Stimulated activated CD4-positive, alpha-beta T cell treated with anti-CD3 and anti-CD28 coated beads, TNF-alpha, amount 100 ng/mL, for 4 hours (primary cell): ENCODE results near the gene FUT6.
"Not testable (repeated sequence)": the region's sequence is repeated elsewhere in the genome, so short reads cannot be mapped to it uniquely, and the experiment has no call there.

ENCODE experiments used
- DNase-seq, 3 experiments: peaks; one replicate each; pipeline ENCODE4 v3.0.0-alpha.2; 2020; ENCODE audit warnings: low read depth in 3 of 3

FUT6 gene, protein sequence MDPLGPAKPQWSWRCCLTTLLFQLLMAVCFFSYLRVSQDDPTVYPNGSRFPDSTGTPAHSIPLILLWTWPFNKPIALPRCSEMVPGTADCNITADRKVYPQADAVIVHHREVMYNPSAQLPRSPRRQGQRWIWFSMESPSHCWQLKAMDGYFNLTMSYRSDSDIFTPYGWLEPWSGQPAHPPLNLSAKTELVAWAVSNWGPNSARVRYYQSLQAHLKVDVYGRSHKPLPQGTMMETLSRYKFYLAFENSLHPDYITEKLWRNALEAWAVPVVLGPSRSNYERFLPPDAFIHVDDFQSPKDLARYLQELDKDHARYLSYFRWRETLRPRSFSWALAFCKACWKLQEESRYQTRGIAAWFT

DNA sequence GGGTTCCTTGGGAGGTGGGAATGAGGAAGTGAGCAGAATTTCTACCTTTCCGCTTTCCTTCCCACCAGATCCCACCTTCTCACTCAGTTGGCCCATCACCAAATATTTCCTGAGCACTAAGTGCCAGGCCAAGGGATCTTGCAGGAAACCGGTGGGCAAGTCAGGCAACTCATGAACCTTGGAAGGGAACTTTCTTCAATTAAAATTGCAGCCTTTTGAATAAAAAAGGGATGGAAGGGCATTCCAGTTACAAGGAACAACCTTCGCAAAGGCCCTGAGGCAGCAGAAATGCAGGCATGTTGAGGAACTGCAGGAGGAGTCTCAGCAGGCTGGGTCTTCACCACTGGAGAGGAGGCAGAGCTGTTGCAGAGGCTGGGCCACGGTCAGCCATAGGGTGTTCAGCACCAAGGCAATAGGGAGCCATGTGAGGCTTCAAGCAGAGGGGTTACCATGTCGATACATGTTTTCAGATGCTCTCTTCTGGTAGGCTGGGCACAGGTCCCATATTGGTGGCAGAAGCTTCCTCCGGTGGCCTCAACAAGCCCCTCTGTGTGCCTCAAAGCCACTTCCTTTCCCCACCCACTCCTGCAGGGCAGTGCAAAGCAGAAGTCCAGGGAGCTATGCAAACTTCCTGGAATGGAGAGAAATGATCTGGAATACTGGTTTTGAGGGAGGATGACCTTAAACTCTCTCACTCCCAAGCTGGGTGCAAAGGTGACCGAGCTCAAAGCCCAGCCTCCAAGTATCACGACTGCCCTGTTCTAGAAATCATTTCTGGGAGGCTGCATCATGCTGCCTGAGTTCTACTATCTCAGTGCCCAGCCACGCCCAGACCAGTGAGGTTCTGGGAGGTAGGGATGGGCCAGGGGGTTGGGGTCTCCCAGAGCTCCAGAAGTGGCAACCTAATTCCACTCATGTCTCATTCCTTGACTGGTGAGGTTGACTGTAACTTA lies at the start of gene FUT6:
FUT6 (minus strand) TSS at position 638 of the 953 bp plus-strand sequence. CDS start 7,135 bp downstream, outside the sequence.
- DNase-seq = no peak

DNA sequence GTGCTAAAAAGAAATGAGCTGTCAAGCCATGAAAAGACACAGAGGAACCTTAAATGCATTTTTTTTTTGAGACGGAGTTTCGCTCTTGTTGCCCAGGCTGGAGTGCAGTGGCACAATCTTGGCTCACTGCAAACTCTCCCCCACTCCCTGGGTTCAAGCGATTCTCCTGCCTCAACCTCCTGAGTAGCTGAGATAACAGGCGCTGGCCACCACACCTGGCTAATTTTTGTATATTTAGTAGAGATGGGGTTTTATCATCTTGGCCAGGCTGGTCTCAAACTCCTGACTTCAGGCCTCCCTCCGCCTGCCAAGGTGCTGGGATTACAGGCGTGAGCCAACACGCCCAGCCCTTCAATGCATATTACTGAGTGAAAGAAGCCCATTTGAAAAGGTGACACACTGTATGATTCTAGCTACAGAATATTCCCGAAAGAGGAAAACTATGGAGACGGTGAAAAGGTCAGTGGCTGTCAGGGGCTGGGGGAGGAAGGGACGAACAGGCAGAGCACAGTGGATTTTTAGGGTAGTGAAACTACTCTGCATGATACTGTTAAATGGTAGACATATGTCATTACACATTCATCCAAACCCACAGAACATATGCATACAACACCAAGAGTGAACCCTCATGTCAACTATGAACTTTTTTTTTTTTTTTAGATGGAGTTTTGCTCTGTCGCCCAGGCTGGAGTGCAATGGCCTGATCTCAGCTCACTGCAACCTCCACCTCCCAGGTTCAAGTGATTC lies 44.7 kb upstream of the FUT6 start:
- not testable (repeated sequence) for DNase-seq

DNA sequence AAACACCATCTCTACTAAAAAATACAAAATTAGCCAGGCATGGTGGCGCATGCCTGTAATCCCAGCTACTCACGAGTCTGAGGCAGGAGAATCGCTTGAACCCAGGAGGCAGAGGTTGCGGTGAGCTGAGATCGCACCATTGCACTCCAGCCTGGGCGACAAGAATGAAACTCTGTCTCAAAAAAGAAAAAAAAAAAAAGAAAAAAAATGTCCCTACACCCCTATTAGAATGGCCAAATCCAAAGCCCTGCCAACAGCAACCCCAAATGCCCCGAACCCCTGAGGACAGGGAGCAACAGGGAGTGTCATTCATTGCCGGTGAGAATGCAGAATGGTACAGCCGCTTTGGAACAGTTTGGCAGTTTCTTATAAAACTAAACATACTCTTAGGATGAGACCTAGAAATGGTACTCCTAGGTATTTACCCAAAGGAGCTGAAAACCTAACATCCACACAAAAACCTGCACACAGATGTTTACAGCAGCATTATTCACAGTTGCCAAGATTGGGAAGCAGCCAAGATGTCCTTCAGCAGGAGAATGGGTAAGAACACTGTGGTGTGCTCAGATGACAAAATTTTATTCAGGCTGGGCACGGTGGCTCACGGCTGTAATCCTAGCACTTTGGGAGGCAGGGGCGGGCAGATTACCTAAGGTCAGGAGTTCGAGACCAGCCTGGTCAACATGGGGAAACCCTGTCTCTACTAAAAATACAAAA lies 43.8 kb upstream of the FUT6 start:
- not testable (repeated sequence) for DNase-seq

DNA sequence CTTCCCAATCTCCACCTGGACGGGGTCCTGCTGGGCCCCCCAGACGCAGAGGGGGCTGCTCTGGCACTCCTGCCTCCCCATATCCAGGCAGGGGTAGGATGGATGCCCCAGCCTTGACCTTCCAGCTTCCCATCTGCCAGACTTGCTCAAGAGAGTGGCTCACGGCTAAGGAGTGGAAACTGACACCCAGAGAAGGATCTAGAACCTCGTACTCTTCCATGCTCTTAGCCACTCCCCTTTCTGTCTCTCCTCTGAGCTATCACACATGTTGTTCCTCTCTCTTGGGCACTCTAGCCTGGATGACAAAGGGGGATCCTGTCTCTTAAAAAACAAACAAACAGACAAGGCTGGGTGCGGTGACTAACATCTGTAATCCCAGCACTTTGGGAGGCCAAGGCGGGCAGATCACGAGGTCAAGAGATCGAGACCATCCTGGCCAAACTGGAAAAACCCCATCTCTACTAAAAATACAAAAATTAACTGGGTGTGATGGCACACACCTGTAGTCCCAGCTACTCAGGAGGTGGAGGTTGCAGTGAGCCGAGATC lies 43.0 kb upstream of the FUT6 start:
- DNase-seq = no peak

DNA sequence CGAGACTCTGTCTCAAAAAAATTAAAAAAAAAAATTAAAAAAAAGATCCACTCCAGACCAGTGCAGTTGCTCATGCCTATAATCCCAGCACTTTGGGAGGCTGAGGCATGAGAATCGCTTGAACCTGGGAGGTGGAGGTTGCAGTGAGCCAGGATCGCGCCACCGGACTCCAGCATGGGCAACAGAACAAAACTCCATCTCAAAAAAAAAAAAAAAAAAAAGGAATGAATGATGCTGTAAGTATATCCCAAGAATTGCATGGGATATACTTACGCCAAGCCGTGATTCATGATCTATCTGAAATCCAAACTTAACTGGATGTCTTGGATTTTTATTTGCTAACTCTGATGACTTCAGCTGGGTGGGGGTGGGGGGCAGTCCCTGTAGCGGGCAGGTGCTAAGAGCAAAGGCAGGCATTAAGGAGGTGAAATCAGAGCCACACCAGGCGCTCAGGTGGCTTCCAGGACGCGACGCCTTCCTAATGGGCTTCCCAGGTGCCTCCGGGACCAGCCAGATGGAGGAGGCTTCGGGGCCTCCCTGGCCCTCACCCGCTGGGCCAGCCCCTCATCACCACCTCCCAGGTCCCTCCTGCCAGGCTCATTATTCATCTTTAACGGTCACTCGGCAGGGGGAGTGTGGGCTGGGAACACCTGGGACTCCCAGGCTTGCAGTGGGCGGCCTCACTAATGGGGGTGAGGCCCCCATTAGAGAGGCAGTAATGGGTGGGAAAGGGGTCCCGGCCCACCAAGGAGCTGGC lies 42.2 kb upstream of the FUT6 start:
- no peak for DNase-seq

DNA sequence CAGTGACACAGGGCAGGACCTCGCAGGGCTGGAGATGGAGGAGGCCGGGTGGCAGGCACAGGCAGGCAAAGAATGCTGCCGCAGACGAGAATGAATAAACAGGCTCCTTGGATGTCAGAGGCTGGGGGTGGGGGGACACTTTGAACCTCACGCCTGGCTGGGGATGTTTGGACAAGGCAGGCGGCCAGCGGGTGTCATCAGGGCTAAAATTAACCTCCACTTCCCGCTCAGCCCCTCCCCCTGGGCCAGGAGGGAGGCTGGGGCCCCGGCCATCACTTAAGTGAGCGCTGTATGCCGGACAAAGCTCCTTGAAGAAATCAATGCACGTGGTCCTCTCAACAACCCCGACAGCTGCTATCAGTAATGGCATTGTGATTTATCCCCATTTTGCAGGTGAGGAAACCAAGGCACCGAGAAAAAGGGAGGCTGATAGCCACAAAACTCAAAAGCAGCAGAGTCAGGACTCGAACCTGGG lies 41.1 kb upstream of the FUT6 start:
- DNase-seq = no peak

DNA sequence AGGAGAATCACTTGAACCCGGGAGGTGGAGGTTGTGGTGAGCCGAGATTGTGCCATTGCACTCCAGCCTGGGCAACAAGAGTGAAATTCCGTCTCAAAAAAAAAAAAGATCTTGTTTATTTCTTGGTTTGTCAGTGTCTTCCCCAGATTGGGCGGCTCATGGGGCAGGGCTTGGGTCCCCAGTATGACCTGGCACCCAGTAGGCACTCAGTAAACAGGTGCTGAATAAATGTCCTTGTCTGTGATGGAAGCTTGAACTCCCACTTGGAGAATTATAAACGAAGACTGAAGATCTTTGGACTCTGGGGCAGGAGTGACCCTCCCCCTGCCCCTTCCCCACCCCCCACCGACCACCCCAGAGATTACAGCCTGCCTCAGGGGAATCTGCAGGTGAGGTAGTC lies 40.7 kb upstream of the FUT6 start:
- no peak for DNase-seq

DNA sequence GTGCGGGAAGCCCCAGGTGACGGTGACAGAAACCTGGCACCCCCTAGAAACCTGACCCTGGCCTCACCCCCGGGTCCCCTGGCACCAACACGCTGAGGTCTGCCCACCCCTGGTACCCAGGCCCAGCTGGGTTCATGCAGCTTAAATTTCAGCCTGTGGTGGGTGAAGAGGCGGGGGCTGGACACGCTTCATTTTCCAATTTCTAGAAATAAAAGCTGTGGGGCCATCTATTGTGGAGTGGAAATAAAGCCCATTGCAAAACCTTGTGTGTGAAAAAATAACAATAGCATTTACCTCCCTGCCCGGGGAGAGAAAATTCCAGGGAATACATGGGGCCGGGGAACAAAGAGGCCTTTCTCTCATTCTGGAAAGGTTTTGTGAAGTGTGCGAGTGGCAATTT lies 38.4 kb upstream of the FUT6 start:
- DNase-seq = no peak

DNA sequence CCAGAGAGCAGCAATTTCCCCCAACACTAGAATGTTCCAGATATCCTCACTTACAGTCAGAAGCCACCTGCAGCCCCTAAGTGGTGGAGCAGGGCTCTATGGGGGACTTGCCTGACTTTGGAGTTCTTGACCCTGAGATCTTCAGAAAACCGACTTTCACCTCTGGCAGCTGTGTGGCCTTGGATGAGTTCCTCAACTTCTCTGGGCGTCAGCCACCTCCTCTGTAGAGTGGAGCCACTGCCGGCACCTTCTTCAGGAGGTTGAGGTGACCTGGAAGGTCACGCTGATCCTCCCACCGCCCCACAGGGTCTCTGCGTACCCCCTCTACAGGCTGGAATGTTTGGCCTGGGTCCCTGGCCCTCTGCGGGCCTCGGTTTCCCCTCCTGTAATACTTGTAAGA lies 37.9 kb upstream of the FUT6 start:
- DNase-seq = no peak

DNA sequence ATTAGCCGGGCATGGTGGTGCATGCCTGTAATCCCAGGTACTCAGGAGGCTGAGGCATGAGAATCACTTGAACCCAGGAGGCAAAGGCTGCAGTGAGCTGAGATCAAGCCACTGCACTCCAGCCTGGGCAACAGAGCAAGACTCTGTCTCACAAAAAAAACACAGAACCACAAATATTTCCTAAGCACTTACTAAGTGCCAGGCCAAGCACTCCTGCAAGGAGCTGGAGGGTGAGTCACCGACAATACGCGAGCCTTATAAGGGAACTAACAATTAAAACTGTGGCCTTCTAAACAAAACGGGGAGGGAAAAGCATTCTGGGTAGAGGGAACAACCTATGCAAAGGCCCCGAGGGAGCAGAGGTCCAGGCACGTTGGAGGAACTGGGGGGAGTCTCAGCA lies 35.0 kb upstream of the FUT6 start:
- not testable (repeated sequence) for DNase-seq

DNA sequence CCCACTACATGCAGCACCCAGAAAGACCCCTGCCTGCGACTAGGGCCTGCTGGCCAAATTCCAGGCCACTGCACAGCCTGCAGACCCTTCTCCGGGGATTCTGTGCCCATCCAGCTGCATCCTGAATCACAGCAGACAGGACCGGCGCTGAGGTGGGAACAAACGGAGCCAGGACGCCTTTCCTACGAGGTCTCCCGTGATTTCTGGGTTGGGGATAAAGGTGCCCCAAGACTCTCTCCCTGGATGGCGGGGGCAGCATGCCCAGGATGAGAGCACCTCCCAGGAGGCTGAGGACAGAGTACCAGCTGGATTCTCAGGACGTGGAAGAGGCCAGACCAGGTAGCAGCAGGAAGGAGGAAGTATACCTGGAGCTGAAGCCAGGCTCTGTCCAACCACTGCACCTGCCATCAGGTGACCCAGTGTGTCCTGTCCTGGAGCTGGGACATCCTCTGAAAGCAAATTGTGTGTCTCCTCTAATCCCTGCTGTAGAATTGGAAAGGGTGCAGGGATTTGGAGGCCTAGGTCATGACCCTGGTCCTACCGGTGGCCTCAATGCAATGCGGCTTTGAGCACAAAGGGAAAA lies 34.2 kb upstream of the FUT6 start:
- no peak for DNase-seq

DNA sequence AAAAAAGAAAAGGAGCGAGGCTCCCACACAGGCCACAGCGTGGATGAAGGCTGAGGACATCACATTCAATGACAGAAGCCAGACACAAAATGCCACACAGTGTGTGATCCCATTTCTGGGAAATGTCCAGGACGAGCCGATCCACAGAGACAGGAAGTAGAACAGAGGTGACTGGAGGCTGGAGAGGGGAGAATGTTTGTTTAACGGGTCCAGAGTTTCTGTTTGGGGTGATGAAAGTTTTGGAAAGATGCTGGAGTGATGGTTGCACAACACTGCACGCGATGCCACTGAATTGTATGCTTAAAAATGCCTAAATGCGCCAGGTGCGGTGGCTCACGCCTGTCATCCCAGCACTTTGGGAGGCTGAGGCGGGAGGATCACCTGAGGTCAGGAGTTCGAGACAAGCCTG lies 31.5 kb upstream of the FUT6 start:
- no peak for DNase-seq

DNA sequence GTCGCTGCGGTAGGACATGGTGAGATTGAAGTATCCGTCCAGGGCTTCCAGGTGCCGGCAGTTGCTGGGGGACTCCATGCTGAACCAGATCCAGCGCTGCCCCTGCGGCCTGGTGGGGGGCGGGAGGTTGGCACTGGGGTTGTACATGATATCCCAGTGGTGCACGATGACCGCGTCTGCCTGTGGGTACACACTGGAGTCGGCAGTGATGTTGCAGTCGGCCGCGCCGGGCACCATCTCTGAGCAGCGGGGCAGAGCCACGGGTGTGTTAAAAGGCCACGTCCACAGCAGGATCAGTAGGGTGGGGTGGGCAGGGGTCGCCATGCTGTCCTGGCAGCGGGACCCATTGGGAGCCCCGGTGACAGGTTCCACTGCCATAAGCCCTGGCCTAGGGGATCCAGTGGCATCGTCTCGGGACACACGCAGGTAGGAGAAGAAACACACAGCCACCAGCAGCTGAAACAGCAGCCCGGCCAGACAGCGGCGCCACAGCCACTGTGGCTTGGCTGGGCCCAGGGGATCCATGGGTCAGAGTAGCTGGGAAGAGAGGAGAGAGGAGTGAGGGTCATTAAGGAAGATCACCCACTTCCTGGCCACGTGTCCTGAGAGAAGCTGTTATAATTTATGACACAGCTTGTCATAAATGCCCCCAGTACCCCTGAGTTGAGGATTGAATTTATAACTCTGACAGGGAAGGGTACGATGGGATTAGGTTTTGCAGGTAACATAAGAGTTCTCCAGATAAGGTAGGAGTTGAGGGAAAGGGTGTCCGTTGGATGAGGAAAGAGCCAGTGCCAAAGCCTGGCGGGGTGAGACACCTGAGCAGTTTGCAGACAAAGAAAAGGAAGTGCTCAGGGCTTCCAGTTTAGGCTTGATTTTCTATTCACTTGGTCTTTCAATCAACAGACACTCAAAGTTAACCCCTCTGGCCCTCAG lies 28.0 kb upstream of the FUT6 start:
- no peak for DNase-seq

DNA sequence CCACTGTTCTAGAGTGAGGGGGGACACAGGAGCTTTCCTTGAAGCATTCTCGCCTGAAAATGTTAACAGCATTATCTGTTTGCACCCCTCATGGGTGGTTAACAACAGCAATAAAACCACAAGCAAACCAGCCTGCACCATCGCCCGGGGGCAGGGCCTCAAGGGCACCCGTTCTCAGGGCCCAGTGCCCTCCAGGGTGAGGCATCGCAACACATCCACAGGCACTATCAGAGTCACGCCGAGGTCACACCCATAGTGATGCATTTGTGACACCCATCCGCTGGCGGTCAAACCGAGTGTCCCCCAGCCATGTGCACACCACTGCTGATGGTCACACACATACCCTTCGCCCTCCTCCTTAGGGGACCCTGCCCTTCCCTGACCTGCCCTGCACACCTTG lies 26.3 kb upstream of the FUT6 start:
- no peak for DNase-seq

DNA sequence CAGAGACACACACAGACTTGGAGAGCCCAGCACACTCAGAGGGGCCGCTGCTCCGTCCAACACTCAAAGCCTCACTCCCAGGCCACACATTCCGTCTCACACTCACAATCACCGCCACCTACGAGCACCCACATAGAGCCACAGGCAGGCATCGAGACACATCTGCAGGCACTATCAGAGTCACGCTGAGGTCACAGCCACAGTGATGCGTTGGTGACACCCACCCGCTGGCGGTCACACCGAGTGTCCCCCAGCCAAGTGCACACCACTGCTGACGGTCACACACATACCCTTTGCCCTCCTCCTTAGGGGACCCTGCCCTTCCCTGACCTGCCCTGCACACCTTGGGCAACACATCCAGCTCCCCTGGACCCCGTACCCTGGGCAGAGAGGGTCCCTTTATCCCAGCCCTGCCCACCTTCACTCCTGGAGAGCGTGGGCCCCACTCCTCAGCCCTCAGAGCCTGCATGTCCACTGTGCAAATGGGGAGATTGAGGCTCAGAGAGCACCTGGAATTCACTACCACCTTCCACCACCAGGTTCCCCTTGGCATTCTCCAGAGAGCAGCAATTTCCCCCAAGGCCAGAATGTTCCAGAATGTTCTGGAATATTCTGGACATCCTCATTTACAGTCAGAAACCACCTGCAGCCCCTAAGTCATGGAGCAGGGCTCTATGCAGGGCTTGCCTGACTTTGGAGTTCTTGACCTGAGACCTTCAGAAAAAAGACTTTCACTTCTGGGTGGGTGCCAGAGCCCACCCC lies 25.4 kb upstream of the FUT6 start:
- DNase-seq = no peak

DNA sequence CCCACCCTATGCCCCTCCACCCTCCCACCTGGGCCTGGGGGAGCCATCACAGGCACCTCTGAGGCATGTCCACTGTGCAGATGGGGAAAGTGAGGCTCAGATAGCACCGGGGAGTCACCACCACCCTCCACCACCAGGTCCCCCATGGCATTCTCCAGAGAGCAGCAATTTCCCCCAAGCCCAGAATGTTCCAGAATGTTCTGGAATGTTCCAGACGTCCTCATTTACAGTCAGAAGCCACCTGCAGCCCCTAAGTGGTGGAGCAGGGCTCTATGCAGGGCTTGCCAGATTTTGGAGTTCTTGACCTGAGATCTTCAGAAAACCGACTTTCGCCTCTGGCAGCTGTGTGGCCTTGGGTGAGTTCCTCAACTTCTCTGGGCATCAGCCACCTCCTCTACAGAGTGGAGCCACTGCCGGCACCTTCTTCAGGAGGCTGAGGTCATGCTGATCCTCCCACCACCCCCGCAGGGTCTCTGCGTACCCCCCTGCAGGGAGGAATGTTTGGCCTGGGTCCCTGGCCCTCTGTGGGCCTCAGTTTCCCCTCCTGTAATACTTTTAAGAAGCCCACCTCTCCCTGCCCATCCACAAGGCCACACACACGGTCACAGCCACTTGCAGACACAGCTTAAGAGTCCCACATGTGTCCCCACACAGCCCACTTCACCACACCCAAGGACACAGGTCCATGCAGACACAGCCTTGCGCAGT lies 24.7 kb upstream of the FUT6 start:
- DNase-seq = no peak

DNA sequence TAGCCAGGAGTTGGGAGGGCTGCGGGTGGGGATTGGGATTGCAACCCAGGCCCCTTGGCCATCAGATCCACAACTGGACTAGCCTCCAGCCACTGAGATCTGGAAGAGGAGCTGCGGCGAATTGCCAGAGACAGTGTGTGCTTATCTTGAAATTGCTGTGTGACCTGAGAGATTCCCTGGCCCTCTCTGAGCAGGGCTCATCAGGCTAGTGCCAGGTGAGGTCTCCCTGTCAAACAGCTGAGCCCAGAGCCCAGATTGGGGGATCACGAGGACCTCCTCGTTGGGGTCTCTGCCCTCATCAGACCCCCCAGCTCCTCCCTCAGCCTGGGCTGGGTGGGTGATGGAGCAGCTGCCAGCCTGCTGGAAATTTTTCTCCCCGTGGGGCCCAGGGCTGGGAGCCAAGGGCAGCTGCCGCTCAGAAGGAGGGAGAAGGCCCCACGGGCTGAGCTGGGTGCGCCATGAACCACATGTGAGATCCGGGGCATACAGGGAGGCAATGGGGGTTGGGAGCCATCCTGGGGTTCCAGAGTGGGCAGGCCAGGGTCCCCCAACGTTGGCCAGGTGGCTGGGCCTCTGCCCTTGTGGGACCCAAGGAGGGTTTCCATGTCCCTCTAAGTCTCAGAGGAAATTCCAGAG lies 23.6 kb upstream of the FUT6 start:
- DNase-seq = no peak
